Bone marrow (tissue), 2 donors: ENCODE measurements around the gene PCDHA3.
"Not testable (repeated sequence)": the region's sequence is repeated elsewhere in the genome, so short reads cannot be mapped to it uniquely, and the experiment has no call there.

ENCODE experiments used
- DNase-seq, 2 donors: peaks; one replicate each; lab custom pipeline; 2025; lab: John Stamatoyannopoulos, UW

The PCDHA3 gene

DNA sequence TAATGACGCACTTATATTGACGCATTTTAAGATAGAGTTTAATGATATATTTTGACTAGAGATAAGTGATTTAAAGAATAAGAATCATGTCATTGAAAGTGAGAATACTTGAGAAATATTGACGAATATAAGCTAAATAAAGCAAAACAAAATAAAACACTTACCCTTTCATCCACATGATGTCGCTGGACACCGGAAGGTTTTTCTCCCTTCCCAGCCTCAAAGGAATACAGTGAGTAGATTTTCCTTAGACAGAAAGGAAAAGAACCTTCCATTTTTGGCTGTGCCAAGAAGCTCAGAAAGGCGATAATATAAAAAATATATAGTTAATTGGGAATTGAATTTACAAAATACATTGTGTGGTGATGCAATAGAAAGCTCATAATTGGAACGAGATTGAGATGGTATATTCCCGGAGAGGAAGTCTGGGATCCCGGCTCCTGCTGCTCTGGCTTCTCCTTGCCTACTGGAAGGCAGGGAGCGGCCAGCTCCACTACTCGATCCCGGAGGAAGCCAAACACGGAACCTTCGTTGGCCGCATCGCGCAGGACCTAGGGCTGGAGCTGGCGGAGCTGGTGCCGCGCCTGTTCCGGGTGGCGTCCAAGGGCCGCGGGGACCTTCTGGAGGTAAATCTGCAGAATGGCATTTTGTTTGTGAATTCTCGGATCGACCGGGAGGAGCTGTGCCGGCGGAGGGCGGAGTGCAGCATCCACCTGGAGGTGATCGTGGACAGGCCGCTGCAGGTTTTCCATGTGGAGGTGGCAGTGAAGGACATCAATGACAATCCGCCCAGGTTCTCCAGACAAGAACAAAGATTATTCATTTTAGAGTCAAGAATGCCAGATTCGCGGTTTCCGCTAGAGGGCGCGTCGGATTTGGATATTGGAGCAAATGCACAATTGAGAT is 20.8 kb downstream of the PCDHA3 start, which contains the start of gene PCDHA5:
TSS of gene PCDHA5 (plus strand) at position 239 of the 906 bp plus-strand sequence.
- DNase-seq, result no peak

DNA sequence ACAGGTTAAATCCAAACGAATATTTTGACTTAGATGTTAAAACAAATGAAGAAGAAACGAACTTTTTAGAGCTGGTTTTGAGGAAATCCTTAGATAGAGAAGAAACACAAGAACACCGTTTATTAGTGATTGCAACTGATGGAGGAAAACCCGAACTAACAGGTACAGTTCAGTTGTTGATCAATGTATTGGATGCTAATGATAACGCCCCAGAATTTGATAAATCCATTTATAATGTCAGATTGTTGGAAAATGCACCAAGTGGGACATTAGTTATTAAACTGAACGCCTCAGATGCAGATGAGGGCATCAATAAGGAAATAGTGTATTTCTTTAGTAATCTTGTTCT is 21.4 kb downstream of the PCDHA3 start:
- no peak for DNase-seq

DNA sequence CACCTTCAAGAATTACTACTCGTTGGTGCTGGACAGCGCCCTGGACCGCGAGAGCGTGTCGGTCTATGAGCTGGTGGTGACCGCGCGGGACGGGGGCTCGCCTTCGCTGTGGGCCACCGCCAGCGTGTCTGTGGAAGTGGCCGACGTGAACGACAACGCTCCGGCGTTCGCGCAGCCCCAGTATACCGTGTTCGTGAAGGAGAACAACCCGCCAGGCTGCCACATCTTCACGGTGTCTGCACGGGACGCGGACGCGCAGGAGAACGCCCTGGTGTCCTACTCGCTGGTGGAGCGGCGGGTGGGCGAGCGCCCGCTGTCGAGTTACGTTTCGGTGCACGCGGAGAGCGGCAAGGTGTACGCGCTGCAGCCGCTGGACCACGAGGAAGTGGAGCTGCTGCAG is 22.1 kb downstream of the PCDHA3 start:
- not testable (repeated sequence) for DNase-seq

DNA sequence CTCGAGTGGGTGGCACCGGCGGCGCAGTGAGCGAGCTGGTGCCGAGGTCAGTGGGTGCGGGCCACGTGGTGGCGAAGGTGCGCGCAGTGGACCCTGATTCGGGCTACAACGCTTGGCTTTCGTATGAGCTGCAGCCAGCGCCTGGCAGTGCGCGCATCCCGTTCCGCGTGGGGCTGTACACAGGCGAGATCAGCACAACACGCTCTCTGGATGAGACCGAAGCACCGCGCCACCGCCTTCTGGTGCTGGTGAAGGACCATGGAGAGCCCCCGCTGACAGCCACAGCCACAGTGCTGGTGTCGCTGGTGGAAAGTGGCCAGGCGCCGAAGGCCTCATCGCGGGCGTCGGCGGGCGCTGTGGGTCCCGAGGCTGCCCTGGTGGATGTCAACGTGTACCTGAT is 22.6 kb downstream of the PCDHA3 start:
- DNase-seq, result no peak

DNA sequence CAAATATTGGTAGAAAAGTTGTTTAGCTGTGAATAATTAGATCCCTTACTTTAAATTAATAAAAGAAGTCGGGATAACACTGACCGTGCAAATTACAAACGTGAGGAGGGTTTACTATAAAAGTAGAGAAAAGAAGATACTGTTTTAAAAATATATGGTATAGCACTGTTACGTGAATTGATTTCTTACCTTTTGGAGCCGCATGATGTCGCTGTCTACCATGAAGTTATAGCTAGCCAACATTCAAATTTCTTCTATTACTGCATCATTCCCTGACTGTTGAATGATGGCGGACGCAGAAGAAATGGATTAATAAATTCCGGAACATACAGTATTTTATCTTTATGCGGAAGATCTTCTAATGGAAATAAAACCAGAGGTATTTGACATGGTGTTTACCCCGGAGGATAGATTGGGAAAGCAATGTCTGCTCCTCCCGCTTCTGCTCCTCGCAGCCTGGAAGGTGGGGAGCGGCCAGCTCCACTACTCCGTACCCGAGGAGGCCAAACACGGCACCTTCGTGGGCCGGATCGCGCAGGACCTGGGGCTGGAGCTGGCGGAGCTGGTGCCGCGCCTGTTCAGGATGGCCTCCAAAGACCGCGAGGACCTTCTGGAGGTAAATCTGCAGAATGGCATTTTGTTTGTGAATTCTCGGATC is 27.0 kb downstream of the PCDHA3 start, which contains the start of gene PCDHA6:
TSS of gene PCDHA6 (plus strand) at position 257 of the 658 bp plus-strand sequence. CDS start at position 389, 132 bp downstream.
- no peak for DNase-seq

DNA sequence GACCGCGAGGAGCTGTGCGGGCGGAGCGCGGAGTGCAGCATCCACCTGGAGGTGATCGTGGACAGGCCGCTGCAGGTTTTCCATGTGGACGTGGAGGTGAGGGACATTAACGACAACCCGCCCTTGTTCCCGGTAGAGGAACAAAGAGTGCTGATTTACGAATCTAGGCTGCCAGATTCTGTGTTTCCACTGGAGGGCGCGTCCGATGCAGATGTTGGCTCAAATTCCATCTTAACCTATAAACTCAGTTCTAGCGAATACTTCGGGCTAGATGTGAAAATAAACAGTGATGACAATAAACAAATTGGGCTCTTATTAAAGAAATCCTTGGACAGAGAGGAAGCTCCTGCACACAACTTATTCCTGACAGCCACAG is 27.5 kb downstream of the PCDHA3 start:
- no peak for DNase-seq

DNA sequence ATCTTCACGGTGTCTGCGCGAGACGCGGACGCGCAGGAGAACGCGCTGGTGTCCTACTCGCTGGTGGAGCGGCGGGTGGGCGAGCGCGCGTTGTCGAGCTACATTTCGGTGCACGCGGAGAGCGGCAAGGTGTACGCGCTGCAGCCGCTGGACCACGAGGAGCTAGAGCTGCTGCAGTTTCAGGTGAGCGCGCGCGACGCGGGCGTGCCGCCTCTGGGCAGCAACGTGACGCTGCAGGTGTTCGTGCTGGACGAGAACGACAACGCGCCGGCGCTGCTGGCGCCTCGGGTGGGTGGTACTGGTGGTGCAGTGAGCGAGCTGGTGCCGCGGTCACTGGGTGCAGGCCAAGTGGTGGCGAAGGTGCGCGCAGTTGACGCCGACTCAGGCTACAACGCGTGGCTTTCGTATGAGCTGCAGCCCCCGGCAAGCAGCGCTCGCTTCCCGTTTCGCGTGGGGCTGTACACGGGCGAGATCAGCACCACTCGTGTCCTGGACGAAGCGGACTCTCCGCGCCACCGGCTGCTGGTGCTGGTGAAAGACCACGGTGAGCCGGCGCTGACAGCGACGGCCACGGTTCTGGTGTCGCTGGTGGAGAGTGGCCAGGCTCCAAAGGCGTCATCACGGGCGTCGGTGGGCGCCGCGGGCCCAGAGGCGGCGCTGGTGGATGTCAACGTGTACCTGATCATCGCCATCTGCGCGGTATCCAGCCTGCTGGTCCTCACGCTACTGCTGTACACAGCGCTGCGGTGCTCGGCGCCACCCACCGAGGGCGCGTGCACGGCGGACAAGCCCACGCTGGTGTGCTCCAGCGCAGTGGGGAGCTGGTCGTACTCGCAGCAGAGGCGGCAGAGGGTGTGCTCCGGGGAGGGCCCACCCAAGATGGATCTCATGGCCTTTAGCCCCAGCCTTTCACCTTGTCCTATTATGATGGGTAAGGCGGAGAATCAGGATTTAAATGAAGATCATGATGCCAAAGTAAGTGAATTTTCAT is 28.9 kb downstream of the PCDHA3 start:
- not testable (repeated sequence) for DNase-seq

DNA sequence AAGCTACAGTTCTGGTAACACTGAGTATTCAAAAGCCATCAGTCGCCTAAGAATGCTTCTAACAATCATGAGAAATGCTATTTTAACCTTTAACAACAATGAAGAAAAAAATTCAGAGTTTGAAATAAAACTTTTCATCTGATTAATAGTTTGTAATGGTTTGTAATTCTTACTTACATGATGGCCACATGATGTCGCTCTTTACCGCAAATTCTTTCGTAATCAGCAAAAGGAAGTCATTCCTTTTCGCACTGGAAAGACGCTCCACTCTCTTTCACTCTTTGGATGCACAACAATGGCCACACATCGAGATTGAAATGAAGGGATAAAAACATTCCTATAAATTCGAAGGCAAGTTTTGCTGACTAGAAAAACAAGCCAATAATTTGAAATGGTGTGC is 33.1 kb downstream of the PCDHA3 start, which contains the start of gene PCDHA7:
TSS of gene PCDHA7 (plus strand) at position 277 of the 400 bp plus-strand sequence. CDS start at position 392, 115 bp downstream.
- DNase-seq, result no peak

DNA sequence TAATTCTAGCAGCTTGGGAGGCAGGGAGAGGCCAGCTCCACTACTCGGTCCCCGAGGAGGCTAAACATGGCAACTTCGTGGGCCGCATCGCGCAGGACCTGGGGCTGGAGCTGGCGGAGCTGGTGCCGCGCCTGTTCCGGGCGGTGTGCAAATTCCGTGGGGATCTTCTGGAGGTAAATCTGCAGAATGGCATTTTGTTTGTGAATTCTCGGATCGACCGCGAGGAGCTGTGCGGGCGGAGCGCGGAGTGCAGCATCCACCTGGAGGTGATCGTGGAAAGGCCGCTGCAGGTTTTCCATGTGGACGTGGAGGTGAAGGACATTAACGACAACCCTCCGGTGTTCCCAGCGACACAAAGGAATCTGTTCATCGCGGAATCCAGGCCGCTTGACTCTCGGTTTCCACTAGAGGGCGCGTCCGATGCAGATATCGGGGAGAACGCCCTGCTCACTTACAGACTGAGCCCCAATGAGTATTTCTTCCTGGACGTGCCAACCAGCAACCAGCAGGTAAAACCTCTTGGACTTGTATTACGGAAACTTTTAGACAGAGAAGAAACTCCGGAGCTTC is 33.7 kb downstream of the PCDHA3 start:
- not testable (repeated sequence) for DNase-seq

DNA sequence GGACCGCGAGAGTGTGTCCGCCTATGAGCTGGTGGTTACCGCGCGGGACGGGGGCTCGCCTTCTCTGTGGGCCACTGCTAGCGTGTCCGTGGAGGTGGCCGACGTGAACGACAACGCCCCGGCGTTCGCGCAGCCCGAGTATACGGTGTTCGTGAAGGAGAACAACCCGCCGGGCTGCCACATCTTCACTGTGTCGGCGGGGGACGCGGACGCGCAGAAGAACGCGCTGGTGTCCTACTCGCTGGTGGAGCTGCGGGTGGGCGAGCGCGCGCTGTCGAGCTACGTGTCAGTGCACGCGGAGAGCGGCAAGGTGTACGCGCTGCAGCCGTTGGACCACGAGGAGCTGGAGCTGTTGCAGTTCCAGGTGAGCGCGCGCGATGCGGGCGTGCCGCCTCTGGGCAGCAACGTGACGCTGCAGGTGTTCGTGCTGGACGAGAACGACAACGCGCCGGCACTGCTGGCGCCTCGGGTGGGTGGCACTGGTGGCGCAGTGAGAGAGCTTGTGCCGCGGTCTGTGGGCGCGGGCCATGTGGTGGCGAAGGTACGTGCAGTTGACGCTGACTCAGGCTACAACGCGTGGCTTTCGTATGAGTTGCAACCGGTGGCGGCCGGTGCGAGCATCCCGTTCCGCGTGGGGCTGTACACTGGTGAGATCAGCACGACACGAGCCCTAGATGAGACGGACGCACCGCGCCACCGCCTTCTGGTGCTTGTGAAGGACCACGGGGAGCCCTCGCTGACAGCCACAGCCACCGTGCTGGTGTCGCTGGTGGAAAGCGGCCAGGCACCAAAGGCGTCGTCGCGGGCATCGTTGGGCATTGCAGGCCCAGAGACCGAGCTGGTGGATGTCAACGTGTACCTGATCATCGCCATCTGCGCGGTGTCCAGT is 35.0 kb downstream of the PCDHA3 start:
- no peak for DNase-seq

DNA sequence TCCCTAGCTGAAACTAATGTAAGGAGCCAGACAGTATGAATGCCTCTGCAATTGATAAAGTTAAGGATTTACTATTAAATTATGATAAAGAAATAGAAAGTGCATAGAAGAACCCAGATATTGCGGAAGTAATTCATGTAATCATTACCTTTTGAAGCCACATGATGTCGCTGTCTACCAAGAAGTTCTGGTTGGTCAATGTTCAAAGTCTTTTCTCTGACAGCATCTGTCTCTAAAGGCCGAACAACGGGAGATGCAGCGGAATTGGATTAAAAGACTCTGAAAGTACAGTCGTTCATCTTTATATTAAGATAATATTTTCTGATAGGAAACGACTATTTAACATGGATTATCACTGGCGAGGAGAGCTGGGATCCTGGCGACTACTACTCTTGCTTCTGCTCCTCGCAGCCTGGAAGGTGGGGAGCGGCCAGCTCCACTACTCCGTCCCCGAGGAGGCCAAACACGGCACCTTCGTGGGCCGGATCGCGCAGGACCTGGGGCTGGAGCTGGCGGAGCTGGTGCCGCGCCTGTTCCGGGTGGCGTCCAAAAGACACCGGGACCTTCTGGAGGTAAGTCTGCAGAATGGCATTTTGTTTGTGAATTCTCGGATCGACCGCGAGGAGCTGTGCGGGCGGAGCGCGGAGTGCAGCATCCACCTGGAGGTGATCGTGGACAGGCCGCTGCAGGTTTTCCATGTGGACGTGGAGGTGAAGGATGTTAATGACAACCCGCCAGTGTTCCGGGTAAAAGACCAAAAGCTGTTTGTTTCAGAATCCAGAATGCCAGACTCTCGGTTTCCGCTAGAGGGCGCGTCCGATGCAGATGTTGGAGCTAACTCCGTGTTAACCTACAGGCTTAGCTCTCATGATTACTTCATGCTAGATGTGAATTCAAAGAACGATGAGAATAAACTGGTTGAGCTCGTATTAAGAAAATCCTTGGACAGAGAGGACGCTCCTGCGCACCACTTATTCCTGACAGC is 40.4 kb downstream of the PCDHA3 start, which contains the start of gene PCDHA8:
TSS of gene PCDHA8 (plus strand) at position 210 of the 985 bp plus-strand sequence. CDS start at position 345, 135 bp downstream.
- DNase-seq, result no peak

DNA sequence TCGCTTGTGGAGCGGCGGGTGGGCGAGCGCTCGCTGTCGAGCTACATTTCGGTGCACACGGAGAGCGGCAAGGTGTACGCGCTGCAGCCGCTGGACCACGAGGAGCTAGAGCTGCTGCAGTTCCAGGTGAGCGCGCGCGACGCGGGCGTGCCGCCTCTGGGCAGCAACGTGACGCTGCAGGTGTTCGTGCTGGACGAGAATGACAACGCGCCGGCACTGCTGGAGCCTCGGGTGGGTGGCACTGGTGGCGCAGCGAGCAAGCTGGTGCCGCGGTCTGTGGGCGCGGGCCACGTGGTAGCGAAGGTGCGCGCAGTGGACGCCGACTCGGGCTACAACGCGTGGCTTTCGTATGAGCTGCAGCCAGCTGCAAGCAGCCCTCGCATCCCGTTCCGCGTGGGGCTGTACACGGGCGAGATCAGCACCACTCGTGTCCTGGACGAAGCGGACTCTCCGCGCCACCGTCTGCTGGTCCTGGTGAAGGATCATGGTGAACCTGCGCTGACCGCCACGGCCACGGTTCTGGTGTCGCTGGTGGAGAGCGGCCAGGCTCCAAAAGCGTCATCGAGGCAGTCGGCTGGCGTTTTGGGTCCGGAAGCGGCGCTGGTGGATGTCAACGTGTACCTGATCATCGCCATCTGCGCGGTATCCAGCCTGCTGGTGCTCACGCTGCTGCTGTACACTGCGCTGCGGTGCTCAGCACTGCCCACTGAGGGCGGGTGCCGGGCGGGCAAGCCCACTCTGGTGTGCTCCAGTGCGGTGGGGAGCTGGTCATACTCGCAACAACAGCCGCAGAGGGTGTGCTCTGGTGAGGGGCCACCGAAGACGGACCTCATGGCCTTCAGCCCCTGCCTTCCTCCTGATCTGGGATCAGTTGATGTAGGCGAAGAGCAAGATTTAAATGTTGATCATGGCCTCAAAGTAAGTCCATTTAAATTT is 42.2 kb downstream of the PCDHA3 start:
- no peak for DNase-seq

DNA sequence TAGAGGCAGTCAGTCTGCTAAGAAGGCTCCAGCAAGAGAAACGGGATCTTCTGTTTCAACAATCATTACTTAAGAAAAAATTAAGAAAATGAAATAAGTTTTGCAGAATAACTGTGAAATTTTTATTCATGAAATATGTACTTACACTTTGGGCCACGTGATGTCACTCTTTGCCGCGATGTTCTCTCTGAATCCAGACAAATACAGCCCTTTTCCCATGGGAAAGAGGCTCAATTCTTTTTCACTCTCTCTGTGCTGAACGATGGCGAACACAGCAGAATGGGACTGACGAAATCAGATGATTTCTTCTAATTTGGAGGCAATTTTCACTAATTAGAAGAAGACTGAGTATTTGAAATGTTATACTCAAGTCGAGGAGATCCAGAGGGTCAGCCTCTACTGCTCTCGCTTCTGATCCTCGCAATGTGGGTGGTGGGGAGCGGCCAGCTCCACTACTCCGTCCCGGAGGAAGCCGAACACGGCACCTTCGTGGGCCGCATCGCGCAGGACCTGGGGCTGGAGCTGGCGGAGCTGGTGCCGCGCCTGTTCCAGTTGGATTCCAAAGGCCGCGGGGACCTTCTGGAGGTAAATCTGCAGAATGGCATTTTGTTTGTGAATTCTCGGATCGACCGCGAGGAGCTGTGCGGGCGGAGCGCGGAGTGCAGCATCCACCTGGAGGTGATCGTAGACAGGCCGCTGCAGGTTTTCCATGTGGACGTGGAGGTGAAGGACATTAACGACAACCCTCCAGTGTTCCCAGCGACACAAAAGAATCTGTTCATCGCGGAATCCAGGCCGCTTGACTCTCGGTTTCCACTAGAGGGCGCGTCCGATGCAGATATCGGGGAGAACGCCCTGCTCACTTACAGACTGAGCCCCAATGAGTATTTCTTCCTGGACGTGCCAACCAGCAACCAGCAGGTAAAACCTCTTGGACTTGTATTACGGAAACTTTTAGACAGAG is 47.6 kb downstream of the PCDHA3 start, which contains the start of gene PCDHA9:
TSS of gene PCDHA9 (plus strand) at position 244 of the 964 bp plus-strand sequence. CDS start at position 358, 114 bp downstream.
- DNase-seq, result not testable (repeated sequence)

DNA sequence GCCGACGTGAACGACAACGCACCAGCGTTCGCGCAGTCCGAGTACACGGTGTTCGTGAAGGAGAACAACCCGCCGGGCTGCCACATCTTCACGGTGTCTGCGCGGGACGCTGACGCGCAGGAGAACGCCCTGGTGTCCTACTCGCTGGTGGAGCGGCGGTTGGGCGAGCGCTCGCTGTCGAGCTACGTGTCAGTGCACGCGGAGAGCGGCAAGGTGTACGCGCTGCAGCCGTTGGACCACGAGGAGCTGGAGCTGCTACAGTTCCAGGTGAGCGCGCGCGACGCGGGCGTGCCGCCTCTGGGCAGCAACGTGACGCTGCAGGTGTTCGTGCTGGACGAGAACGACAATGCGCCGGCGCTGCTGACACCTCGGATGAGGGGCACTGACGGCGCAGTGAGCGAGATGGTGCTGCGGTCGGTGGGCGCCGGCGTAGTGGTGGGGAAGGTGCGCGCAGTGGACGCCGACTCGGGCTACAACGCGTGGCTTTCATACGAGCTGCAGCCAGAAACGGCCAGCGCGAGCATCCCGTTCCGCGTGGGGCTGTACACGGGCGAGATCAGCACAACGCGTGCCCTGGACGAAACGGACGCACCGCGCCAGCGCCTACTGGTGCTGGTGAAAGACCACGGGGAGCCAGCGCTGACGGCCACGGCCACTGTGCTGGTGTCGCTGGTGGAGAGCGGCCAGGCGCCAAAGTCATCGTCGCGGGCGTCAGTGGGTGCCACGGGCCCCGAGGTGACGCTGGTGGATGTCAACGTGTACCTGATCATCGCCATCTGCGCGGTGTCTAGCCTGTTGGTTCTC is 49.2 kb downstream of the PCDHA3 start:
- not testable (repeated sequence) for DNase-seq
